Effector memory CD4-positive, alpha-beta T cell (primary cell): ENCODE data around the gene RBMS1.

Experiments
- DNase-seq, 3 donors: peaks; one replicate each; pipeline ENCODE4 v3.0.0-alpha.2; 2020
- H3K27ac ChIP-seq: 2 replicates; pipeline ENCODE4 v1.7.0; 2013; ENCODE audit warnings: mild to moderate bottlenecking, low read length, moderate library complexity; ENCODE audit not compliant: insufficient read depth, poor library complexity, severe bottlenecking
- H3K27me3 ChIP-seq: replicated peaks from 2 replicates; pipeline ENCODE4 v1.7.0; 2013; ENCODE audit warnings: mild to moderate bottlenecking, low read length; ENCODE audit not compliant: insufficient read depth, control insufficient read depth, poor library complexity, severe bottlenecking
- H3K36me3 ChIP-seq: 2 replicates; pipeline ENCODE4 v1.7.0; 2013; ENCODE audit warnings: mild to moderate bottlenecking, low read length, moderate library complexity; ENCODE audit not compliant: control insufficient read depth, insufficient read depth
- H3K4me1 ChIP-seq: 2 replicates; pipeline ENCODE4 v1.7.0; 2013; ENCODE audit warnings: low read length, mild to moderate bottlenecking; ENCODE audit not compliant: control insufficient read depth, insufficient read depth, poor library complexity, severe bottlenecking
- H3K4me3 ChIP-seq: 2 replicates; pipeline ENCODE4 v1.7.0; 2013; ENCODE audit warnings: low read length, low read depth, mild to moderate bottlenecking; ENCODE audit not compliant: insufficient read depth, poor library complexity, severe bottlenecking
- H3K9me3 ChIP-seq: 2 replicates; pipeline ENCODE4 v1.7.0; 2013; ENCODE audit warnings: mild to moderate bottlenecking, low read length, moderate library complexity; ENCODE audit not compliant: control insufficient read depth

RBMS1 gene

DNA sequence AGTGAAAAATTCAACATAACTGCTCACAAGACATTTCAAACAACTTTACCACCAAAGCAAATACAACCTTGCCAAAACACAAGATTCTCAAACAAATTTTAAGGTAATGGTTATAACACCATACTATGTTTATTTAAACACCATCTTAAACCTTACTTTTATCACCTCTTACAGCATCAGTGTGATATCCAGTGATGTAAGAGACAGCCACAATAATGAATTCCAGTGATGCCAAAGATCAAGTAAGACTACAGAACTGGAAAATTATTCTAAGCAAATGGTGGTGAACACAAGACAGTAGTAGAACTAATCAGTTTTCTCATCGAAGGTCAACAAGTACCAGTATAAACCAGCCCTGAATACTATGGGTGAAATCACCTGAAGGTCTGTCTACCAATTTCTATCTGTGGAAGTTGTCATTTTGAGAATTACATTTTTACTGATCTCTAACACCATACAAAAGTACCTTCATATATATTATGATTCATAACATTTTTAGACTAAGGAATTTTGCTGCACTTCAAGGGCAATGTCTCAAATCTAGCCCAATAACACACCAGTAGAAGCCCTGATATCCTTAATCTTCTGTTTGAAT lies 146.2 kb downstream of the RBMS1 start:
- H3K27ac ChIP-seq, result no peak overlapping the region
- H3K9me3 ChIP-seq, result no peaks in the 10 kb centered on the region
- H3K36me3 ChIP-seq, result no peaks in the 10 kb centered on the region
- no peak for DNase-seq
- no peak overlapping the region for H3K4me3 ChIP-seq
- H3K27me3 ChIP-seq, result no peaks in the 10 kb centered on the region
- peaks cover 19% of the 10 kb centered on the region for H3K4me1 ChIP-seq

DNA sequence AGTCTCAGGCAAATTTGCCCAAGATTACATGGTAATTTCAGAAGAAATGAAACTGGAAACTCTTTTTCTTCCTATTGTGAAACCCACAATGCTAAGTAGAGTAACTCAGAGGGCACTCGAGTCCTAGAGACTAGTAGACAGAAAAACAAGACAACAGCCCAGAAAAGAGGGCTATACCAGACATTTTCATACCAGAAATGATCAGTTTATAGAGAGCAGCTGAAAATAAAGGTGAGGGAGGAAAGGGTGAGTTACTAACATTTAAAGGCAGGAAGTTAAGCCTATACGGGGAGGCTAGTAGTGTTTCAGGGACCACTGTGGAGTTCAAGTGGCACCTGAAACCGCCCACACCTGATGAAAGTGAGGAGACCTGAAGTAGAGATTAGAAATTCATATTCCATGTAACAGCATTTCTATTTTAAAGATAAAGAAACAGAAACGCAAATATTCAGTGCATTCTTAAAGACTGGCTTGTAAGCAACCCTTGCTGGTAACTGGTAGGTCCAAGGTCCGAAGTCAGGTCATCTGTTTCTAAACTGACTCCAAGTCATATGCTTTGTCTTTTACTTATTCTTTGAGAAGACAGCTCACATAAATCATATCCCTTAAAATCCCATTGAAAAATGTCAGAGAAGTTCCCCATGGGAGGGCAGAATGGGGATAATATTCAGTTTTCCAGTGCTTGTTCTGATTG lies 148.4 kb downstream of the RBMS1 start:
- Histone ChIP-seq H3K36me3 (no peaks in the 10 kb centered on the region), H3K9me3 (no peaks in the 10 kb centered on the region), H3K27ac (no peak overlapping the region), H3K4me1 (peaks cover 19% of the 10 kb centered on the region), H3K27me3 (no peaks in the 10 kb centered on the region), H3K4me3 (no peak overlapping the region)
- no peak for DNase-seq

DNA sequence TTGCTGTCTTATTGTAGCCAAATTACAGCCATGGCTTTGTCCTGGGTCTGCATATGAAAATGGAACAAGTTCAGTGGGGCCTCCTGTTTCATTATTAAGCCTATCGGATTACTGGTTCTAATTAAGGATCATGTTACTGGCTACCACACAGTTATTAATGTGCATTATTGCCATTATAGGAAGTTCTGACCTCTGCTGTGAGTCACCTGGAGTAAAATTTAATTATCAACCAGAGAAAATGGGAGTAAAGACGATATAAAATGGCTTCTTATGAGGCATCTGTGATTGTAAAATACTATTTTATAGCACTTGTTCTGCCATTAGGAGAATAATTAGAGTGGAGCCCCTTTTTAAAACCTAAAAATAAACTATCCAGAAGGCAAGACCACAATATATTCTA lies 150.2 kb downstream of the RBMS1 start:
- H3K9me3 ChIP-seq, result no peaks in the 10 kb centered on the region
- H3K4me1 ChIP-seq, result peaks cover 12% of the 10 kb centered on the region
- DNase-seq, result no peak
- no peak overlapping the region for H3K4me3 ChIP-seq
- H3K36me3 ChIP-seq, result no peaks in the 10 kb centered on the region
- no peaks in the 10 kb centered on the region for H3K27me3 ChIP-seq
- H3K27ac ChIP-seq, result no peak overlapping the region

DNA sequence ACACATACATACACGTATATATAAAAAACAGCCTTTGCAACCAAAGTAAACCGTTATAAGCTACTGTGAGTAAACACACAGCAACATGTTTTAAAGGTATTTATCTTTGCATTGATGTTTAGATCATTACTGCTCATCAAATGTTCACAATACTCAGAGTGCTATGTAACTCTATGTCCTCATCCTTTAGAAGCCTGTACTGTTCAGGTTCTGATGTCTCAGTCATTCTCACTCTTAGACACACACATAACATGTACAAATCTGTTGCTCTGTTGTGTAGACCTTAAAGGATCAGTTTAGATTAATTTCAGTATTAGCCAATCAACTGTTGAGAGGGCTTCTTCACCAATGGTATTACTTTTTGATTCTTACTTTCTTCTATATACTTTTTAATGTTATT lies 153.9 kb downstream of the RBMS1 start:
- H3K27ac ChIP-seq, result no peak overlapping the region
- H3K27me3 ChIP-seq, result no peaks in the 10 kb centered on the region
- H3K9me3 ChIP-seq, result no peaks in the 10 kb centered on the region
- no peak overlapping the region for H3K4me3 ChIP-seq
- H3K4me1 ChIP-seq, result no peaks in the 10 kb centered on the region
- no peak for DNase-seq
- no peaks in the 10 kb centered on the region for H3K36me3 ChIP-seq

DNA sequence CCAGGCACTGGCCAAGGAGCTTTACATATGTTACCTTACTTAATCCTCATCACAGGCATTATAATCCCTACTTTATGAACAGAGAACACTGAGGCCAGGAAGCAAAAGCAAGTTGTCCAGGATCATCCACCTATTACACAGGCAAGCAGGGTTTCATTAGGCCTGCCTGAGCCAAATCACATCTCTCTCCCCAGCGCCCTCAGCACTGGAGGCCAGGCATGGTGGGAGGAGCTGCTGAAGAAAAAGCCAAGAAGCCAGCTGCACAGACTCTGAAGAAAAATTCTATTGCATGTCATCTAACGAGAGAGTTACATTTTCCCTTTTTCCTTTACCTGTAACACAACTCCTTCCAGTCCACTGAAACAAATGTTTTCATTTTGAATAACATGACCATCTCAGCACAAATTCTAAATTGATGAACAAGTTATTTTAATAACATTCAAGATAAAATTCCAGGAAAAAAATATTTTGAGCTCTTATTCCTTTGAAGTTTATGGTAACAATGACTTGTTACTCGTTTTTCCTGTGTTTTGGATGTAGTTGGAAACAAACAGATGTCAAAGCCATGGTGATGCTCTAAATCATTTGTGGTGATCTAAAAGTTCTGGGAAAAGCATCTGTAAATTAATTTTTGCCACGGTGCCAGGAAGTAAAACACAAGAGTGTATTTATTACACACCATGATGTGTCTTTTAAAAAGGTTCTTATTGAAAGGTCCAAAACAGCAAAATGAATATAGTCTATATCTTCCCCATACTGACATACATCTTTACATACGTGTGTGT lies 154.5 kb downstream of the RBMS1 start:
- DNase-seq, result no peak
- Histone ChIP-seq H3K4me1 (no peaks in the 10 kb centered on the region), H3K36me3 (no peaks in the 10 kb centered on the region), H3K27me3 (no peaks in the 10 kb centered on the region), H3K27ac (no peak overlapping the region), H3K9me3 (no peaks in the 10 kb centered on the region), H3K4me3 (no peak overlapping the region)

DNA sequence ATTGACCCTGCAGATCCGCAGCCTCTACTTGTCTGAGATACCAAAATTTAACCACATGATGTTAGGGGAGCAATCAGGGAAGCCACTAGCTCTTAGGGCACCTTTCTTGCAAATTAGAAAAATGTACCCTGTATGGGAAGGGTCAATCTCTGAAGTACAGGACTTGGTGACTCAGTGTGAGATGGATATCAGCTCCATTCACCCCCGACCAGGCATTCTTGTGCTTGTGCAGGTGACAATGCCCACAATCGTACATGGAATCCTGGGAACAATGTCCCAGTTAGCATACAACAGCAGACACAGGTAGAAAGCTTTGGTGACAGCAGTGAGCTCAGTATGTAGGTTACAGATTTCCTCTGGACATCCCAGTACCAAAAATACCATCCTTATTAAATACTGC lies 155.9 kb downstream of the RBMS1 start:
- DNase-seq, result no peak
- Histone ChIP-seq H3K4me1 (peaks cover 9% of the 10 kb centered on the region), H3K4me3 (no peak overlapping the region), H3K36me3 (no peaks in the 10 kb centered on the region), H3K27me3 (no peaks in the 10 kb centered on the region), H3K9me3 (no peaks in the 10 kb centered on the region), H3K27ac (no peak overlapping the region)

DNA sequence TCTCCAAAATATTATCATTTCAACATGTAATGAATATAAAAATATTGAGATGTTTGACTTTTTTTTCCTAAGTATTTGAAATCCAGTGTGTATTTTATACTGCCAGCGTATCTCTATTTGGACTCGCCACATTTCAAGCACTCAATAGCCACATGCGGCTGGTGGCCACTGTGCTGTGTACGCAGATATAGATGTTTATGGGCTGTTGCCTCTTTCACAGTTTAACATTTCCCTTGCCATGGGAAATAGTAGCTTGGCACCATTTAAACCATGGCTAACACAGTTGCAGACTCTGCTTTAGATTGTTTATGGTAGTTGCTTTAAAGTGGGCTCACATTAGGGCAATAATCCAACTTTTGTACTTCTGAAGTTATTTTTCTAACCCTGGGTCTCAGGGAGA lies 157.0 kb downstream of the RBMS1 start:
- Histone ChIP-seq H3K27ac (no peak overlapping the region), H3K27me3 (no peaks in the 10 kb centered on the region), H3K36me3 (no peaks in the 10 kb centered on the region), H3K4me1 (peaks cover 19% of the 10 kb centered on the region), H3K9me3 (no peaks in the 10 kb centered on the region), H3K4me3 (no peak overlapping the region)
- DNase-seq, result no peak

DNA sequence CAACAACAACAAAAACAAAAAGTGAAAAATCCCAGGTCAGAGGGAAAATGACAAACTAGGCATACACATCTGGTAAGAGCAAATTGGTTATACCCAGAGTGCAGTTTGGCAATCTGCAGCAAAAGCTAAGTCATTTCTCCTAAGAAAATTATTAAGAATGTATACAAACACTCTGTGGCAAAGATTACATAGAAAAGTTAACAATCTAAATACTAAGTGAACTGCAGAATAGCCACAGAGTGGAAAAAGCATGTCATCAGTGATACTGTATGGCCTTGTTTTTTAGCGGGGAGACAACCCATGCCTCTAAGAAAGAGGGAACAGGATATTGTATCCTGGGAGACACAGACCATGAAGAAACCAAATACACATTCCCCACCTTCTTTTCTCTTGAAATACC lies 157.5 kb downstream of the RBMS1 start:
- Histone ChIP-seq H3K27me3 (no peaks in the 10 kb centered on the region), H3K36me3 (no peaks in the 10 kb centered on the region), H3K27ac (no peak overlapping the region), H3K4me3 (no peak overlapping the region), H3K9me3 (no peaks in the 10 kb centered on the region), H3K4me1 (peaks cover 24% of the 10 kb centered on the region)
- DNase-seq, result no peak

DNA sequence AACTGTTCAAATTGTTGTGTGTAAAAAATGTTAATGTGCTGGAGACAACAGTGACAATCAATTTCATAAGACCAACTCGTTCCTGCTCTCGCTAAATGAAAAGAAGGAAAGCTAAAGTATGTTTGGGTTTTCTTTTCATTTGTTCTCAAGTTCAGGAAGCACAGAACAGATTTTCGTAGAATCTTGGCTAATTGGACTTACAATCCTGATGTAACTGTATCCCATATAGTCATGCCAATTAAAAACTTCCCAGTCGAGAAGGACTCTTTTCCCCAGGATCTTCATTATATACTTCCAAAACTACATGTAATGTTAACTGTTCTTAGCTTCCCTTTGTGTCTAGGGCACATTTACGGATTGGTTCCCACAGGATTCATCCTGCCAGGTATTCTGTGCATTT lies 158.2 kb downstream of the RBMS1 start:
- Histone ChIP-seq H3K27ac (no peak overlapping the region), H3K4me1 (peaks cover 25% of the 10 kb centered on the region), H3K36me3 (no peaks in the 10 kb centered on the region), H3K9me3 (no peaks in the 10 kb centered on the region), H3K27me3 (no peaks in the 10 kb centered on the region), H3K4me3 (no peak overlapping the region)
- no peak for DNase-seq
